Kidney (tissue), 14 donors: ENCODE results near the gene DNAI1. TPM values are rescaled to one million over a fixed set of nuclear protein-coding genes. Genes with fewer than 3 reads are reported as not detected.
"Not testable (repeated sequence)": the region's sequence is repeated elsewhere in the genome, so short reads cannot be mapped to it uniquely, and the experiment has no call there.

Experiments
- DNase-seq, 5 donors: peaks; one replicate each; pipeline ENCODE4 v3.0.0-alpha.2; 2013 to 2020
- FAIRE-seq: peaks from 2 replicates; lab custom pipeline; 2012; peaks lifted over from hg19 to GRCh38; lab: Jason Lieb, UNC
- H3K27ac ChIP-seq, 2 donors: one replicate each; pipeline ENCODE4 v1.7.0; 2013; ENCODE audit warnings: low read depth in 2 of 2, low read length in 2 of 2, inconsistent platforms in 1 of 2
- H3K27me3 ChIP-seq: one replicate; pipeline ENCODE4 v1.7.1; 2013; ENCODE audit warnings: low read length, inconsistent platforms; ENCODE audit not compliant: control insufficient read depth, insufficient read depth
- H3K36me3 ChIP-seq, 3 donors: one replicate each; pipeline versions ENCODE4 v1.7.0 to v1.7.1; 2013; ENCODE audit warnings: low read length in 3 of 3, control low read depth in 1 of 3, inconsistent platforms in 1 of 3; ENCODE audit not compliant: insufficient read depth in 3 of 3, control insufficient read depth in 2 of 3
- H3K4me1 ChIP-seq, 3 donors: one replicate each; pipeline versions ENCODE4 v1.7.0 to v1.7.1; 2013; ENCODE audit warnings: low read length in 3 of 3, inconsistent platforms in 1 of 3, low read depth in 1 of 3; ENCODE audit not compliant: control insufficient read depth in 2 of 3, insufficient read depth in 2 of 3
- H3K4me3 ChIP-seq, 3 donors: one replicate each; pipeline versions ENCODE4 v1.7.0 to v1.8.1; 2013; ENCODE audit warnings: low read length in 3 of 3, control low read depth in 1 of 3, inconsistent platforms in 1 of 3
- H3K9ac ChIP-seq, 3 donors: one replicate each; pipeline versions ENCODE4 v1.7.0 to v1.7.1; 2013; ENCODE audit warnings: low read length in 3 of 3, control low read depth in 1 of 3, inconsistent platforms in 1 of 3
- H3K9me3 ChIP-seq, 3 donors: one replicate each; pipeline versions ENCODE4 v1.7.0 to v1.7.1; 2013; ENCODE audit warnings: low read length in 3 of 3, control low read depth in 1 of 3, inconsistent platforms in 1 of 3; ENCODE audit not compliant: control insufficient read depth in 2 of 3, insufficient read depth in 1 of 3
- intact Hi-C: fragments of 100-400 bp; cut with DNase I; formaldehyde crosslinking; loops from one replicate; pipeline ENCODE4 v1.11.1; 2022
- polyA plus RNA-seq: library from polyadenylated mRNA; stranded (reverse); fragments of 350-450 nt; fragmentation: Illumina TruSeq; extraction: RNeasy Lipid Tissue Mini Kit (QIAGEN cat#74804); gene quantifications from one replicate; pipeline ENCODE4 v1.2.3, GENCODE V29; 2014; ENCODE audit warnings: low read depth, low replicate concordance; ENCODE audit not compliant: insufficient read depth
- total RNA-seq: library from RNA; stranded (reverse); fragmentation: NEBNext Ultra II Directional; extraction: Animal tissue kit (Norgen Biotek cat#: 25700); gene quantifications from one replicate; pipeline ENCODE4 v1.2.1, GENCODE V29; 2021
- TF ChIP-seq, protein P1 (sequence below): IDR thresholded peaks from 3 replicates; pipeline ENCODE4 v1.5.1; 2012; ENCODE audit warnings: mild to moderate bottlenecking, moderate library complexity, borderline replicate concordance; ENCODE audit not compliant: insufficient read depth; ENCODE audit errors: extremely low read depth
- donor health status: control.
- donor health status: control.
- donor health status: control.
- donor health status: control.
- donor health status: control.
- donor health status: DM: yes; HTN: yes; CAD: no.
- donor health status: Normal renal cell carcinoma (clear cell type).

DNAI1 gene
- total and polyA plus RNA-seq, 2 donors from 2014 or later: 2.4 to 3.0 TPM

DNA sequence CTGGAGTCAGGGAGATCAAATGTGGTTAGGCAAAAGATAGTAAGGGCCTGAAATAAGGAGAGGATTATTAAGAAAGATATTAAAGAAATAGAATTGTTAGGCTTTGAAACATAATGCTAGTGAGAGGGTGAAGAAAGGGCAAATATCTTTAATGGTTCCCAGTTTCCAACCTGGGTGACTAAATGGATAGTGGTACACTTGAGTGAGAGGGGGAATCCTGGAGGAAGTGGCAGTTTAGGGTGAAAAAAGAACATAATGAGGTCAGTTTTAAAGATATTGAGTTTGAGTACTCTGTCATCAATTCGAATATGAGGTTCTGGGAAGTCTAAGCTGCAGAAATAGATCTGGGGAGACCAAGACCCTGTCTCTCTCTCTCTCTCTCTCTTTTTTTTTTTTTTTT lies 18.9 kb downstream of the DNAI1 start:
- Histone ChIP-seq H3K4me3 (no peak overlapping the region), H3K27ac (no peak overlapping the region), H3K9me3 (no peaks in the 10 kb centered on the region), H3K9ac (no peak overlapping the region), H3K27me3 (no peaks in the 10 kb centered on the region), H3K4me1 (no peaks in the 10 kb centered on the region), H3K36me3 (no peaks in the 10 kb centered on the region)
- FAIRE-seq: no peak
- intact Hi-C loops: no loop called here
- no peak for DNase-seq
- TF ChIP-seq, protein P1, sequence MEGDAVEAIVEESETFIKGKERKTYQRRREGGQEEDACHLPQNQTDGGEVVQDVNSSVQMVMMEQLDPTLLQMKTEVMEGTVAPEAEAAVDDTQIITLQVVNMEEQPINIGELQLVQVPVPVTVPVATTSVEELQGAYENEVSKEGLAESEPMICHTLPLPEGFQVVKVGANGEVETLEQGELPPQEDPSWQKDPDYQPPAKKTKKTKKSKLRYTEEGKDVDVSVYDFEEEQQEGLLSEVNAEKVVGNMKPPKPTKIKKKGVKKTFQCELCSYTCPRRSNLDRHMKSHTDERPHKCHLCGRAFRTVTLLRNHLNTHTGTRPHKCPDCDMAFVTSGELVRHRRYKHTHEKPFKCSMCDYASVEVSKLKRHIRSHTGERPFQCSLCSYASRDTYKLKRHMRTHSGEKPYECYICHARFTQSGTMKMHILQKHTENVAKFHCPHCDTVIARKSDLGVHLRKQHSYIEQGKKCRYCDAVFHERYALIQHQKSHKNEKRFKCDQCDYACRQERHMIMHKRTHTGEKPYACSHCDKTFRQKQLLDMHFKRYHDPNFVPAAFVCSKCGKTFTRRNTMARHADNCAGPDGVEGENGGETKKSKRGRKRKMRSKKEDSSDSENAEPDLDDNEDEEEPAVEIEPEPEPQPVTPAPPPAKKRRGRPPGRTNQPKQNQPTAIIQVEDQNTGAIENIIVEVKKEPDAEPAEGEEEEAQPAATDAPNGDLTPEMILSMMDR: no peak

DNA sequence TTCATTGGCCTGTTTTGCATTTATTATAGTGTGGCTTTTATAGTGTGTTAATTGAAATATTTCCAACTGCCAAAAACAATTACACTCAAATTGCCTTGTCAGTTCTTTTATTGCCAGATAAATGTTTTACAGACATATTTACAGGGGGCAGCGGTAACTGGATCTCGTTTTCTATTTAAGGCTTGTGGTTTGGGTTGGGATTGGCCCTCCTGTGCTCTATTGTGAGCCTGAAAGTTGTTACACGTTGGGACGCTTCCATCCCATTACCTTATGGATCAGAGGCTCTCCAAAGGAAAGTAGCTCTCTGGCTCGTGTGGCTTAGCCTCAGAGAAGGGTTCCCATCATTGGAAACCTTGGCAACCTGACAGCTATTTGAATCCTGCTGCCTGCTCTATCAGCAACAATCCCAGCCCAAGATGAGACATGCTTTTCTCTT lies 20.8 kb downstream of the DNAI1 start:
- no peak for DNase-seq
- intact Hi-C loops: no loop called here

DNA sequence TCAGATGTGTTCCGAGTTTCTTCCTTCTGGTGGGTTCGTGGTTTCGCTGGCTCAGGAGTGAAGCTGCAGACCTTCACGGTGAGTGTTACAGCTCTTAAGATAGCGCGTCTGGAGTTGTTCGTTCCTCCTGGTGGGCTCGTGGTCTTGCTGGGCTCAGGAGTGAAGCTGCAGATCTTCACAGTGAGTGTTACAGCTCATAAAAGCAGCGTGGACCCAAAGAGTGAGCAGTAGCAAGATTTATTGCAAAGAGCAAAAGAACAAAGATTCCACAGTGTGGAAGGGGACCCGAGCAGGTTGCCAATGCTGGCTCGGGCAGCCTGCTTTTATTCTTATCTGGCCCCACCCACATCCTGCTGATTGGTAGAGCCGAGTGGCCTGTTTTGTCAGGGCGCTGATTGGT lies 23.0 kb downstream of the DNAI1 start:
- FAIRE-seq, DNase-seq, intact Hi-C loops: not testable (repeated sequence)

More for the DNA sequence above, 20.8 kb downstream of the DNAI1 start:
- no peaks in the 10 kb centered on the region for H3K36me3 ChIP-seq
- no peak for FAIRE-seq
- TF ChIP-seq, protein P1: no peak
- H3K27ac ChIP-seq: no peak overlapping the region
- no peak overlapping the region for H3K4me3 ChIP-seq
- H3K27me3 ChIP-seq: no peaks in the 10 kb centered on the region
- no peak overlapping the region for H3K9ac ChIP-seq
- no peaks in the 10 kb centered on the region for H3K4me1 ChIP-seq
- no peaks in the 10 kb centered on the region for H3K9me3 ChIP-seq

DNA sequence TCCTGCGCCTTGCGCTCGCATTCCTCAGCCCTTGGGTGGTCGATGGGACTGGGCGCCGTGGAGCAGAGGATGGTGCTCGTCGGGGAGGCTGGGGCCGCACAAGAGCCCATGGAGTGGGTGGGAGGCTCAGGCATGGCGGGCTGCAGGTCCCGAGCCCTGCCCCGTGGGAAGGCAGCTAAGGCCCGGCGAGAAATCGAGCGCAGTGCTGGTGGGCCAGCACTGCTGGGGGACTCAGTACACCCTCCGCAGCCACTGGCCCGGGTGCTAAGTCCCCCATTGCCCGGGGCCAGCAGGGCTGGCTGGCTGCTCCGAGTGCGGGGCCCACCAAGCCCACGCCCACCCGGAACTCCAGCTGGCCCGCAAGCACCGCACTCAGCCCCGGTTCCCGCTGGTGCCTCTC lies 24.1 kb downstream of the DNAI1 start:
- H3K36me3 ChIP-seq, H3K27me3 ChIP-seq, intact Hi-C loops, H3K4me3 ChIP-seq, H3K27ac ChIP-seq, H3K4me1 ChIP-seq, H3K9ac ChIP-seq, H3K9me3 ChIP-seq, FAIRE-seq, DNase-seq: not testable (repeated sequence)

More for the DNA sequence above, 23.0 kb downstream of the DNAI1 start:
- not testable (repeated sequence) for H3K4me1 ChIP-seq, H3K27me3 ChIP-seq, H3K9me3 ChIP-seq, H3K36me3 ChIP-seq, H3K27ac ChIP-seq, H3K4me3 ChIP-seq, H3K9ac ChIP-seq
